H7 (cell line): Measurements from ENCODE around the gene C16orf74. TPM values are rescaled to one million over a fixed set of nuclear protein-coding genes. Genes with fewer than 3 reads are reported as not detected.

Experiments
- DNase-seq: peaks from one replicate; pipeline ENCODE4 v3.0.0; 2012
- H3K27me3 ChIP-seq: 2 replicates; pipeline ENCODE4 v1.6.0; 2011; ENCODE audit warnings: mild to moderate bottlenecking, low read length; ENCODE audit not compliant: control insufficient read depth, insufficient read depth
- H3K36me3 ChIP-seq: replicated peaks from 2 replicates; pipeline ENCODE4 v1.5.1; 2011; ENCODE audit warnings: low read length; ENCODE audit not compliant: control insufficient read depth, insufficient read depth
- H3K4me3 ChIP-seq: 2 replicates; pipeline ENCODE4 v1.5.1; 2011; ENCODE audit warnings: low read depth, mild to moderate bottlenecking, control low read depth, low read length, moderate library complexity; ENCODE audit not compliant: insufficient read depth
- total RNA-seq: library from RNA; depleted of rRNA; stranded (reverse); fragments of >200 nt; shearing (Covaris generic); gene quantifications from 2 replicates; pipeline ENCODE4 v1.2.3, GENCODE V29; 2014; rRNA removed

The C16orf74 gene
- 4.1 and 7.2 TPM in 2 replicates for total RNA-seq

DNA sequence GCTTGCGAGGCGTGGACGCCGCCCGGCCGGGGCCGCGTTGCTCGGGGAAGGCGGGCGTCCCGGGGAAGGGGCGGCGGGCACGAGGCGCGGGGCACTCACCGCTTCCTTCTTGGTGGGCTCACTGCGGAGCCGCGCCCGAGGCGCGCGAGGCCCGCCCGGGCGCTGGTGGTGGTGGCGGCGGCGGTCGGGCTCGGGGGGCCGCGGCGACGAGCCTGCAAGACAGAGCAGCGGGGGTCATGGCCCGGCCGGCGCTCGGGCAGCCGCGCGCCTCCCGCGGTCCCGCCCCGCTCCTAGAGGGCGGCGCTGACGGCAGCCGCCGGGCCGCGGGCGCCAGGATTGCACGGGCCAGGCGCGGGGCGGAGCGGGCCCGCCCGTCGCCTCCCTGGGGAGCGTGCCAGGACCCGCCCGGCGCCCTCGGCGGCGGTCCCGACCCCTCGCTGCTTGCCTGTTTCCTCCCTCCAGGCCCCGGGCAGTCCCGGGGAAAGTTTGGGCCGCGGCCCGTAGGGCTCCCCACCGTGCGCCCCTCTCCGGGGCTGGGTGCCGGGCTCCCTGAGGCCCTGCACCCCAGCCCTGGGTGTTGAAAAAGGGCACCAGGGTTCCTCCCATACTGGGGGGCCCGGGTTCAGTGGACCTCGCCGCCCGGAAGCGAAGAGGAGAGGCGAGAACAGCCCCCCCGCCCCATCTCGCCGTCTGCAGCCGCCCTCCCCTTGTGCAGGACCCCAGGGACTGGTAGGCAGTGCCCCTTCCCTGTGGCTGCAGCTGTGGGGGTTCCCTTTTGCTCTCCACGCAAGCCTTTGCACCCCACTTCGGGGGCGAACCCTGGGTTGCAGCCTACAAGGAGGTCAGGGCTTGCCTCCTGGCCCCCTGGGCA is at the start of gene C16orf74:
C16orf74 (minus strand) TSS at position 270 of the 871 bp plus-strand sequence. CDS start 15,879 bp downstream, outside the sequence.
- Histone ChIP-seq H3K36me3 (no peaks in the 10 kb centered on the region), H3K4me3 (peak within 1 kb of the TSS; percentile 63), H3K27me3 (peaks cover 20% of the 10 kb centered on the region)
- DNase-seq: peak; percentile 95

- Histone ChIP-seq H3K4me3 (peak overlapping the region; percentile 96), H3K27me3 (no peaks in the 10 kb centered on the region), H3K36me3 (peaks cover 39% of the 10 kb centered on the region)
- peak; percentile 58 for DNase-seq
Measured at GRCh38 chr16:85800321-85800669, 49.4 kb upstream of the C16orf74 start.

DNA sequence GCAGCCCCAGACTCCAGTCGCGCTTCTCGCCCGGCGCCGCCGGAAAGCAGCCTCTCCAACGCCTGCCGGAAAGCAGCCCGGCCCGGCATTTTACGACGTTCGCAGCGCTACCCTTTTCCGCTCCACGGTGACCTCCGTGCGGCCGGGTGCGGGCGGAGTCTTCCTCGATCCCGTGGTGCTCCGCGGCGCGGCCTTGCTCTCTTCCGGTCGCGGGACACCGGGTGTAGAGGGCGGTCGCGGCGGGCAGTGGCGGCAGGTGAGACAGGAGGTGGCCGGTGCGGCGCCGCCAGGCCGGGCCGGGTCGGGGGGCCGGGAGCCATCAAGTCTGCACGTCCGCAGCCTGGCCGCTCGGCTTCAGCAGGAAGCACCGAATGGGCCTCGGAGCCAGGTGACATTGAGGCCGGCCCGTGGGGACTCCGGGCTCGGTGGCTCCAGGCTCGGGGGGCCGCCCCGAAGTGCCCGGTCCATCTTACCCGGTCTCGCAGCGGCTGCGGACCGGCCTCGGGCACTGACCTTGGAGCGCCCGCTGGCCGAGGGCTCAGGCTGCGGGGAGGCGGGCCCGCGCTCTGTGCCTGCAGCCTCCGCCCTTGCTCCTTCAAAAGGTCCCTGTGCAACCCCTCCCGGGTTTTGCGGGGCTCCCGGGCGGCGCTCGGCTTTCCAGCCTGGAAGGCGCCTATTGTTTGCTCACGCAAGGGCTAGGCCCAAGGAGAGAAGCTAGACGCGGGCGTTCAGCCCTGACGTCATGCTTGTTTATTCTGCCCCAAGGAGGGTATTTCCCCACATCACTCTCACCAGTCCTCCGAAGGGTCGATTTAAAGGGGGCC is 48.8 kb upstream of the C16orf74 start, which contains the start of the genes COX4I1 and EMC8:
COX4I1 (plus strand) TSS at position 199 of the 824 bp plus-strand sequence. CDS start 1,511 bp downstream, outside the sequence.
EMC8 (minus strand) TSS at position 48 of the 824 bp plus-strand sequence. CDS start 249 bp downstream, outside the sequence.
- Histone ChIP-seq H3K36me3 (peaks cover 37% of the 10 kb centered on the region), H3K27me3 (no peaks in the 10 kb centered on the region), H3K4me3 (peak within 1 kb of the TSS; percentile 96)
- peak; percentile 98 for DNase-seq

GRCh38 chr16:85798901-85799496 is 48.1 kb upstream of the C16orf74 start:
- no peaks in the 10 kb centered on the region for H3K27me3 ChIP-seq
- H3K4me3 ChIP-seq: peak overlapping the region; percentile 96
- DNase-seq: peak; percentile 87
- H3K36me3 ChIP-seq: peaks cover 34% of the 10 kb centered on the region

- DNase-seq: peak; percentile 63
- Histone ChIP-seq H3K36me3 (peaks cover 32% of the 10 kb centered on the region), H3K4me3 (peak overlapping the region; percentile 96), H3K27me3 (no peaks in the 10 kb centered on the region)
Measured at GRCh38 chr16:85798283-85798776, 47.4 kb upstream of the C16orf74 start.

- DNase-seq: no peak
- H3K27me3 ChIP-seq: no peaks in the 10 kb centered on the region
- H3K36me3 ChIP-seq: peaks cover 25% of the 10 kb centered on the region
- no peak overlapping the region for H3K4me3 ChIP-seq
Measured at GRCh38 chr16:85796599-85796998, 45.7 kb upstream of the C16orf74 start.

DNA sequence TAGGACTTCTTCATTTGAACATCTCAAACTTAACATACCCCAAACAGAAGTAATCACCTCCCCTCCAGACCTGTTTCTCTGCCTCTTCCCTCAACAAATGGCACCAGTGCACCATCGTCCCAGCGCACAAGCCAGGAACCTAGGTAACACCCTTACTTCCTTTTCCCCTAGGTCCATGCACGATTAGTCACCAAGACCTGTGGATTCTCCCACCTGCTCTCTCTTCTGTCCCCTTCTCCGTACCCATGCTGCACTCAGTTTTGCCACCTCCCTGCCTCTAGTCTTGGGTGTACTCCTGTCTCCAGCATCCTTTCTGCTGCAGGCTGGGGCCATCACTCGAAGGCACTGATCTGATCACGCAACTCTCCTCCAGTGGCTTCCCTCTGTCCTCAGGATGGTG is 45.3 kb upstream of the C16orf74 start:
- Histone ChIP-seq H3K36me3 (peaks cover 22% of the 10 kb centered on the region), H3K4me3 (no peak overlapping the region), H3K27me3 (no peaks in the 10 kb centered on the region)
- DNase-seq: no peak

DNA sequence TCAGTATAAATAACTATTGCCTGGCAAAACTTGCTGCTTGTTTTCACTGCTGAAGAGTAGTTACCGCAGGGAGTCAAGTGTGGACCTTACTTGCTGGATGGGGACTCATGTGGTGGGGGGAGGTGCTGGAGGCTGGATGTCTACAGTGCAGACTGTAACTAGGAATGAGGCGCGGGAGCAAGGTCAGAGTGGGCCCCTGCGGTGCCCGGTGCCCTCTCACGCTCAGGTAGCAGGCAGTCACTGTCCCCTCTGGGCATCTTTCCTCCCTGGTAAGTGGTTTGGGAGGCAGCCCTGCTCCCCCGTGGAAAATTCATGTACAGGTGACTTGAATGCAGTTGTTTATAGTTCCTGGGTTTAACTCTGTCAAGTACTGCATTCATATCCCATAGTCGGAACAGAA is 43.8 kb upstream of the C16orf74 start:
- peaks cover 22% of the 10 kb centered on the region for H3K36me3 ChIP-seq
- no peaks in the 10 kb centered on the region for H3K27me3 ChIP-seq
- no peak overlapping the region for H3K4me3 ChIP-seq
- no peak for DNase-seq

- Histone ChIP-seq H3K27me3 (no peaks in the 10 kb centered on the region), H3K4me3 (no peak overlapping the region), H3K36me3 (peaks cover 22% of the 10 kb centered on the region)
- DNase-seq: no peak
Measured at GRCh38 chr16:85793662-85794298, 42.9 kb upstream of the C16orf74 start.

DNA sequence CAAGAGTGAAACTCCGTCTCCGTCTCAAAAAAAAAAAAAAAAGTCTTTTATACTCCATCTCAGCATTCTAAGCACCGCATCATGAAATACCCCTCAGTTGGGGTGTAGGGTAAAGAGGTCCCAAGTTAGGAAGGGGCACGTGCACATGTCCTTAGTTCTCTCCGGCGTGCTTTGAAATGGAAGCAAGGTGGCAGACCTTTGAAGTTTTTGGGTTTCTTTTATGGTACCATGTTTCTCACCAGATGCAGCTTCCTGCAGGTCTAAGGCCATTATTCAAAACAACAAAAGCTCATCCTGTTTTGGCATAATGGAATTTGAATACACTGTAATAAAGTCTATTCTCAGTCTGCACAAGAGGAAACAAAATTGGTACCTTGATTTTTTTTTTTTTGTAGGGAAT is 38.9 kb upstream of the C16orf74 start:
- no peak overlapping the region for H3K4me3 ChIP-seq
- peaks cover 26% of the 10 kb centered on the region for H3K36me3 ChIP-seq
- DNase-seq: no peak
- no peaks in the 10 kb centered on the region for H3K27me3 ChIP-seq

DNA sequence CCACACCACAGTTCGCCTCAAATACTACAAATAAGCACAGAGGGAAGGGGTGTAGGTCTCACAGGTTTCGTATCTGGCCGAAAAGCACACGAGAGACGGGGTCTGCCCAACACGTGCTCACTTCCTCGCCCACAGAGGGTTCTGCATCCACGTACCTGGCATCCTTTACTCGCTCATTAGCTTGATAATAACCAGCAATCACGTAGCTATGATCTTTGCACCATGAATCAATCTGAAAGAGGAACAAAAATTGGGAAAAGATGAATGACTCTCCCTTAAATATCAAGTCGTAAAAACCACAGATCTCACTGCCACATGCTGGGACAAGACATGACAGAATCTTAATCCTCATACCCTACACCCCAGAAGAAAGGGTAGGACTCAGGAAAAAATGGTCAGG is 37.9 kb upstream of the C16orf74 start:
- Histone ChIP-seq H3K27me3 (no peaks in the 10 kb centered on the region), H3K36me3 (peaks cover 26% of the 10 kb centered on the region), H3K4me3 (no peak overlapping the region)
- no peak for DNase-seq

DNA sequence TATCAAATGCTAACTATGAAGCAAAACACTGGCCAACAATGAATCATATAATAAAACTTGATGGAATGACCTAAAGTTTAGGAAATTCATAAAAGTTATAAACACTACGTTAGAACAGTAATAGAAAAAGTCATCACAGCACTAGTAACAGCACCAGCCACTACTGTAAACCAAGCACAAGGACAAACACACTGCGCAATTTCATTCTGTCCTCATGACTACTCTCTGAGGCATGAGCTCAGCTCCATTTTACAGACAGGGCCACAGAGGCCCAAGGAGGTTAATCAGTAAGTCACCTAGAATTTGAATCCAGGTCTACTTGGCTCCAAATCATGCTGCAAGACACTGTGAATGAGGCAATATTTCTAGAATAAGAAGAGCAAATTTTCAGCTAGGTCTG is 35.0 kb upstream of the C16orf74 start:
- no peak overlapping the region for H3K4me3 ChIP-seq
- H3K36me3 ChIP-seq: peaks cover 17% of the 10 kb centered on the region
- no peaks in the 10 kb centered on the region for H3K27me3 ChIP-seq
- DNase-seq: no peak

GRCh38 chr16:85784813-85785212 is 33.9 kb upstream of the C16orf74 start:
- H3K36me3 ChIP-seq: peaks cover 26% of the 10 kb centered on the region
- H3K4me3 ChIP-seq: no peak overlapping the region
- no peak for DNase-seq
- no peaks in the 10 kb centered on the region for H3K27me3 ChIP-seq

GRCh38 chr16:85783441-85783840 is 32.5 kb upstream of the C16orf74 start:
- Histone ChIP-seq H3K36me3 (peaks cover 33% of the 10 kb centered on the region), H3K4me3 (no peak overlapping the region), H3K27me3 (no peaks in the 10 kb centered on the region)
- DNase-seq: no peak
